ENCODE measurements around the gene STMN3. TPM values are rescaled to one million over a fixed set of nuclear protein-coding genes. Genes with fewer than 3 reads are reported as not detected.

STMN3 gene
- 41.1 and 41.4 TPM in 2 replicates for total RNA-seq

DNA sequence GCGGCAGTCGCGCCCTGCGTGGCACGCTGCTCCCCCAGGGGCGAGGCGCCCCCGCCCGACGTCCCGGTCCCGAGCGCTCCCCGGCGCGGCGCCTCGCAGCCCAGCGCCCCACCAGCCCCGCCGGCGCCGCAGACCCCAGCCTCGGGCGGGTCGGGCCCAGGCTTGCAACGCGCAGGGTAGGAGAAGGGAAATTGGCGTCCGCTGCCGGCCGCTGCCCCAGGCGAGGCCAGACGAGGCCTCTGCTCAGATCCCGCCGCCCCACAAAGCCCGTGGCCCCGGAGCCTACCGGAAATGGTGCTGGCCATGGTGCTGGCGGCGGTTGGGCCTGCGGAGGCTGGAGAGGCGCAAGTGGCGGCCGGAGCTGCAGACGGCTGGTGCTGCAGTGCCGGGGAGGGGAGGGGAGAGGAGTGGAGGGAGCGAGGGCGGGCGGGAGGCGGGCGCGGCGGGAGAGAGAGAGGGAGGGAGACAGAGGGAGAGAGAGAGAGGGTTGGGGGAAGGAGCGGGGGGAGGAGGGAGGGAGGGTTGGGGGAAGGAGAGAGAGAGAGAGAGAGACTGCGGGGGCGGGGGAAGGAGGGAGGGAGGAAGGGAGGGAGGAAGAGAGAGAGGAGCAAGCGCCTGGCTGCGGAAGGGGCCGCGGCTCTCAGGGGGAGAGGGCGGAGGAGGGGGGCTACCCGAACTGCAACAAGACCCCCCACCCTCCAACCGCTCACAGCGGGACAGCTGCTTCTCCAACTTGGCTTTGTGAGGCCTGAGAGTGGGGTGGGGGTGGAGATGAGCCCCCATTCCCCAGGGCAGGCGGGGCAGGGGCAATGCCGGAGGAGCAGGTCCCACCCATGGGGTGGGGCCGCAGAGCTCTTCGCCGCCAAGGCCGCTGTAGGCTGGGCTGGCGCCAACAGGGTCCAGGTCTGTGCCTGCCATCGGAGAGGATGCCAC is at the start of gene STMN3:
Gene STMN3 (minus strand): TSS at position 384 of the 933 bp plus-strand sequence. CDS start 79 bp downstream, at position 305.

DNA sequence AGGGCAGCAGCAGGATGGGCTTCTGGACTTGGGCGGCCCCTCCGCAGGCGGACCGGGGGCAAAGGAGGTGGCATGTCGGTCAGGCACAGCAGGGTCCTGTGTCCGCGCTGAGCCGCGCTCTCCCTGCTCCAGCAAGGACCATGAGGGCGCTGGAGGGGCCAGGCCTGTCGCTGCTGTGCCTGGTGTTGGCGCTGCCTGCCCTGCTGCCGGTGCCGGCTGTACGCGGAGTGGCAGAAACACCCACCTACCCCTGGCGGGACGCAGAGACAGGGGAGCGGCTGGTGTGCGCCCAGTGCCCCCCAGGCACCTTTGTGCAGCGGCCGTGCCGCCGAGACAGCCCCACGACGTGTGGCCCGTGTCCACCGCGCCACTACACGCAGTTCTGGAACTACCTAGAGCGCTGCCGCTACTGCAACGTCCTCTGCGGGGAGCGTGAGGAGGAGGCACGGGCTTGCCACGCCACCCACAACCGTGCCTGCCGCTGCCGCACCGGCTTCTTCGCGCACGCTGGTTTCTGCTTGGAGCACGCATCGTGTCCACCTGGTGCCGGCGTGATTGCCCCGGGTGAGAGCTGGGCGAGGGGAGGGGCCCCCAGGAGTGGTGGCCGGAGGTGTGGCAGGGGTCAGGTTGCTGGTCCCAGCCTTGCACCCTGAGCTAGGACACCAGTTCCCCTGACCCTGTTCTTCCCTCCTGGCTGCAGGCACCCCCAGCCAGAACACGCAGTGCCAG is 43.6 kb upstream of the STMN3 start, which contains the start of gene TNFRSF6B:
Gene TNFRSF6B (plus strand): TSS at position 25 of the 729 bp plus-strand sequence. CDS start 116 bp downstream, at position 141.

DNA sequence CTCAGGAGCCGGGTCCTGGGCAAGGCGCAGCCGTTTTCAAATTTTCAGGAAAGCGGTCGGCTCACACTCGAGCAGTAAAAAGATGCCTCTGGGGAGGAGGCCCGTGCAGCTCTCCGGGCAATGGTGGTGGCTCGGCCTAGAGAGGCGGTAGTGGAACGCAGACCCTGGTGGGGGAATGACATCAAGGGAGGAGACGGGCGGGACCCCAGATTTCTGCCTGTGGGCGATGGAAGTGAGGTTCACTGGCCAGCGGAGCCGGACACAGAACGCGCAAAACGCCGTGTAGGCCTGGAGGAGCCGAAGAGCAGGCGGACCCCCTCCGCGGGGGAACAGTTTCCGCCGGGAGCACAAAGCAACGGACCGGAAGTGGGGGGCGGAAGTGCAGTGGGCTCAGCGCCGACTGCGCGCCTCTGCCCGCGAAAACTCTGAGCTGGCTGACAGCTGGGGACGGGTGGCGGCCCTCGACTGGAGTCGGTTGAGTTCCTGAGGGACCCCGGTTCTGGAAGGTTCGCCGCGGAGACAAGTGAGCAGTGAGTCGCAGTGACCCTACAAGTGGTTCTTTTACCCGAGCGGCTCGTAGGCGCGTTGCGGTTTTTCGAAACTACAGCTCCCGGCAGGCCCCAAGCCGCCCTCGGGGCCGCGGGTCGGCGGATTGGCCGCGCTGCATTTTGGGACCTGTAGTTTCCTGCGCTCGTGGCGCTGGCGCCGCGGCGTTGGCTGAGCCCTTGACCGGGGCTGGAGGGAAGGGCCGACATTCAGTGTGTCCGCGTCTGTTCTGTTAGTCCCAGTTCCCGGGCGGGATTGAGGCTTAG is 4.9 kb upstream of the STMN3 start, which contains the start of gene RTEL1:
Gene RTEL1 (plus strand): TSS at position 376 of the 812 bp plus-strand sequence. CDS start 1,091 bp downstream, outside the sequence.

DNA sequence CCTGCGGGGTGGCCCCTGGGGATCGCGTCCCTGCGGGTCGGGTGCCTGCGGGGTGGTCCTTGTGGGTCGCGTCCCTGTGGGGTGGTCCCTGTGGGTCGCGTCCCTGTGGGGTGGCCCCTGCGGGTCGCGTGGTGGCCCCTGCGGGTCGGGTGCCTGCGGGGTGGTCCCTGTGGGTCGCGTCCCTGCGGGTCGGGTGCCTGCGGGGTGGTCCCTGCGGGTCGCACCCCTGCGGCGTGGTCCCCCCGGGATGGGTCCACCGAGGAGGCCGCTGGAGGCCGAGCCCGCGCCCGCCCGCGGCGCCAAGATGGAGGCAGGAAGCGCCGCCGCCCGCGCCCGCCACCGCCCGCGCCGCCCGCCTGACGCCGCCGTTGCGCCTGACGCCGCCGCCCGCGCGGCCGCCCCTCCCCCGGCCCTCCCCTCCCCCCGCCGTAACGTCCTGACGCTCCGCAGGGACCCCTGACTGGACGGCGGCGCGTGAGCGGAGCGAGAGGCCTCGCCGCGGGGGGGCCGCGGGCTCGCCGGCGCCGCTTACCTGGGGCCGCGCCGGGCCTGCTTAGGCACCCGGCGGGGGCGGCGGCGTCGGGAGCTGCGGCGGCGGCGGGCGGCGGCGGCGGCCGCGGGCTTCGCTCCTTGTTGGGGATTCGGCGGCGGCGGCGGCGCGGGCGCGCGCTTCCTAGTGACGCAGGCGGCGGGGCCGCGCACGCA is 26.6 kb downstream of the STMN3 start, which contains the start of gene GMEB2:
Gene GMEB2 (minus strand): TSS at position 678 of the 705 bp plus-strand sequence. CDS start 7,704 bp downstream, outside the sequence.

Other genes starting within 250 kb of the STMN3 start
- not detected in 2 replicates for gene KCNQ2, start 180.8 kb downstream of the STMN3 start, total RNA-seq
- not detected in 2 replicates for gene EEF1A2, start 154.3 kb downstream of the STMN3 start, total RNA-seq
- gene PPDPF, start 132.7 kb downstream of the STMN3 start, total RNA-seq = 75.1 and 118 TPM in 2 replicates
- gene PTK6, start 116.0 kb downstream of the STMN3 start, total RNA-seq = 0.15 TPM in 1 of 2 replicates, not detected in the other
- not detected in 2 replicates for gene SRMS, start 105.7 kb downstream of the STMN3 start, total RNA-seq
- gene FNDC11, start 99.3 kb downstream of the STMN3 start, total RNA-seq = 0.05 and 0.12 TPM in 2 replicates
- gene HELZ2, start 79.2 kb downstream of the STMN3 start, total RNA-seq = 25.2 and 44.7 TPM in 2 replicates
- gene GMEB2, start 26.3 kb downstream of the STMN3 start, total RNA-seq = 8.7 and 9.0 TPM in 2 replicates
- gene RTEL1, start 4.9 kb upstream of the STMN3 start, total RNA-seq = 8.2 and 14.4 TPM in 2 replicates
- 2.5 and 3.1 TPM in 2 replicates for gene TNFRSF6B, start 43.2 kb upstream of the STMN3 start, total RNA-seq
- gene ARFRP1, start 54.6 kb upstream of the STMN3 start, total RNA-seq = 22.8 and 32.0 TPM in 2 replicates
- 15.8 and 16.9 TPM in 2 replicates for gene ZGPAT, start 54.6 kb upstream of the STMN3 start, total RNA-seq
- 1.1 and 2.9 TPM in 2 replicates for gene LIME1, start 83.2 kb upstream of the STMN3 start, total RNA-seq
- gene SLC2A4RG, start 86.4 kb upstream of the STMN3 start, total RNA-seq = 39.2 and 69.8 TPM in 2 replicates
- 3.0 and 6.2 TPM in 2 replicates for gene ZBTB46, start 177.8 kb upstream of the STMN3 start, total RNA-seq
- not detected in 2 replicates for gene ABHD16B, start 208.1 kb upstream of the STMN3 start, total RNA-seq
- 92.1 and 109 TPM in 2 replicates for gene TPD52L2, start 211.8 kb upstream of the STMN3 start, total RNA-seq
- 33.3 and 34.3 TPM in 2 replicates for gene DNAJC5, start 241.7 kb upstream of the STMN3 start, total RNA-seq

Data from cardiac ventricle fibroblast (primary cell).